Suprapubic skin (tissue), 4 donors: ENCODE results near the gene TNIK.

Experiments
- EP300 ChIP-seq: sonication (generic); formaldehyde crosslinking; IDR thresholded peaks from one replicate; pipeline ENCODE4 v1.6.1; 2017; ENCODE audit warnings: antibody characterized with exemption
- POLR2A ChIP-seq, 2 donors: fragments of 450-650 bp; IDR thresholded peaks; one replicate each; pipeline ENCODE4 v1.6.1; 2017; ENCODE audit warnings: antibody characterized with exemption in 2 of 2, mild to moderate bottlenecking in 2 of 2, moderate library complexity in 2 of 2
- POLR2AphosphoS5 ChIP-seq, 3 donors: sonication (generic); formaldehyde crosslinking; IDR thresholded peaks; one replicate each; pipeline ENCODE4 v1.6.1; 2017; ENCODE audit warnings: antibody characterized with exemption in 3 of 3
- TF ChIP-seq, protein P1 (sequence below), 2 donors: fragments of 200-600 bp in 1 of 2; fragments of 450-650 bp in 1 of 2; sonication (generic) in 1 of 2; IDR thresholded peaks; one replicate each; pipeline ENCODE4 v1.5.1; 2016 to 2019; ENCODE audit warnings: antibody characterized with exemption in 2 of 2, mild to moderate bottlenecking in 1 of 2, moderate library complexity in 1 of 2

- TF ChIP-seq, protein P1, sequence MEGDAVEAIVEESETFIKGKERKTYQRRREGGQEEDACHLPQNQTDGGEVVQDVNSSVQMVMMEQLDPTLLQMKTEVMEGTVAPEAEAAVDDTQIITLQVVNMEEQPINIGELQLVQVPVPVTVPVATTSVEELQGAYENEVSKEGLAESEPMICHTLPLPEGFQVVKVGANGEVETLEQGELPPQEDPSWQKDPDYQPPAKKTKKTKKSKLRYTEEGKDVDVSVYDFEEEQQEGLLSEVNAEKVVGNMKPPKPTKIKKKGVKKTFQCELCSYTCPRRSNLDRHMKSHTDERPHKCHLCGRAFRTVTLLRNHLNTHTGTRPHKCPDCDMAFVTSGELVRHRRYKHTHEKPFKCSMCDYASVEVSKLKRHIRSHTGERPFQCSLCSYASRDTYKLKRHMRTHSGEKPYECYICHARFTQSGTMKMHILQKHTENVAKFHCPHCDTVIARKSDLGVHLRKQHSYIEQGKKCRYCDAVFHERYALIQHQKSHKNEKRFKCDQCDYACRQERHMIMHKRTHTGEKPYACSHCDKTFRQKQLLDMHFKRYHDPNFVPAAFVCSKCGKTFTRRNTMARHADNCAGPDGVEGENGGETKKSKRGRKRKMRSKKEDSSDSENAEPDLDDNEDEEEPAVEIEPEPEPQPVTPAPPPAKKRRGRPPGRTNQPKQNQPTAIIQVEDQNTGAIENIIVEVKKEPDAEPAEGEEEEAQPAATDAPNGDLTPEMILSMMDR (IDR thresholded peaks at IDR 0.05): no peak
- TF ChIP-seq POLR2A (IDR thresholded peaks at IDR 0.05) (no peak), EP300 (no peak), POLR2AphosphoS5 (IDR thresholded peaks at IDR 0.05) (no peak)
Measured at GRCh38 chr3:171487382-171487781, 27.2 kb upstream of the TNIK start.
